SK-N-SH (cell line): ENCODE data around the gene WRAP73. TPM values are rescaled to one million over a fixed set of nuclear protein-coding genes. Genes with fewer than 3 reads are reported as not detected.
"Not testable (repeated sequence)": the region's sequence is repeated elsewhere in the genome, so short reads cannot be mapped to it uniquely, and the experiment has no call there.

Source experiments
- CTCF ChIA-PET: fragments of 300-600, 350-600 bp; formaldehyde crosslinking; extraction: SDS; loops from one replicate; lab custom pipeline; 2021; lab: Yijun Ruan, JAX
- POLR2A ChIA-PET: fragments of 350-600 bp; sonication (Branson Sonifier 250); formaldehyde crosslinking; extraction: SDS; loops from one replicate; lab custom pipeline; 2020; ENCODE audit warnings: antibody characterized with exemption, inconsistent platforms; lab: Yijun Ruan, JAX
- DNase-seq: peaks from one replicate; pipeline ENCODE4 v3.0.0; 2012
- H2AFZ ChIP-seq: fragments of 200-600 bp; sonication (generic); 2 replicates; pipeline ENCODE4 v1.8.1; 2016; ENCODE audit warnings: antibody characterized with exemption, mild to moderate bottlenecking, low read depth
- H3F3A ChIP-seq: fragments of 200-600 bp; sonication (generic); replicated peaks from 2 replicates; pipeline ENCODE3; 2016; ENCODE audit warnings: antibody characterized with exemption, mild to moderate bottlenecking; ENCODE audit not compliant: insufficient read depth
- H3K27ac ChIP-seq, 2 experiments: fragments of 200-500 bp in 1 of 2; fragments of 200-600 bp in 1 of 2; sonication (Bioruptor generic) in 1 of 2; sonication (generic), shearing (Covaris generic) in 1 of 2; 2 replicates each; pipeline versions ENCODE4 v1.5.1 to v1.6.1; 2014 to 2016; ENCODE audit warnings: low read depth in 2 of 2, inconsistent platforms in 1 of 2, low read length in 1 of 2, mild to moderate bottlenecking in 1 of 2, mixed read lengths in 1 of 2
- H3K27me3 ChIP-seq: fragments of 200-600 bp; sonication (generic), shearing (Covaris generic); 2 replicates; pipeline ENCODE4 v1.6.1; 2016; ENCODE audit warnings: mixed run types; ENCODE audit not compliant: insufficient read depth
- H3K36me3 ChIP-seq, 2 experiments: fragments of 200-500 bp in 1 of 2; fragments of 200-600 bp in 1 of 2; sonication (Bioruptor generic) in 1 of 2; sonication (generic) in 1 of 2; replicated peaks in 1 of 2; 2 replicates each; pipeline versions ENCODE3 to v1.5.1; 2014 to 2016; ENCODE audit warnings: low read length in 1 of 2, mild to moderate bottlenecking in 1 of 2; ENCODE audit not compliant: insufficient read depth in 2 of 2, control insufficient read depth in 1 of 2
- H3K4me1 ChIP-seq, 2 experiments: fragments of 200-500 bp in 1 of 2; fragments of 200-600 bp in 1 of 2; sonication (Bioruptor generic) in 1 of 2; sonication (generic), shearing (Covaris generic) in 1 of 2; 2 replicates each; pipeline versions ENCODE4 v1.5.1 to v1.6.1; 2014 to 2016; ENCODE audit warnings: low read depth in 1 of 2, low read length in 1 of 2, mixed run types in 1 of 2; ENCODE audit not compliant: insufficient read depth in 2 of 2, control insufficient read depth in 1 of 2
- H3K4me2 ChIP-seq: fragments of 200-600 bp; sonication (generic), shearing (Covaris generic); 2 replicates; pipeline ENCODE4 v1.6.1; 2017; ENCODE audit warnings: mixed run types
- H3K4me3 ChIP-seq, 2 experiments: fragments of 200-500 bp in 1 of 2; fragments of 200-600 bp in 1 of 2; sonication (Bioruptor generic) in 1 of 2; sonication (generic), shearing (Covaris generic) in 1 of 2; 2 replicates each; pipeline versions ENCODE4 v1.5.1 to v1.8.1; 2014 to 2016; ENCODE audit warnings: low read depth in 2 of 2, inconsistent platforms in 1 of 2, low read length in 1 of 2, mild to moderate bottlenecking in 1 of 2, mixed read lengths in 1 of 2, moderate library complexity in 1 of 2
- H3K79me2 ChIP-seq: fragments of 200-600 bp; sonication (generic); 2 replicates; pipeline ENCODE4 v1.8.1; 2017; ENCODE audit warnings: mild to moderate bottlenecking; ENCODE audit not compliant: insufficient read depth
- H3K9ac ChIP-seq: fragments of 200-600 bp; sonication (generic); 2 replicates; pipeline ENCODE4 v1.6.1; 2017; ENCODE audit warnings: mixed run types
- H3K9me2 ChIP-seq: fragments of 200-600 bp; sonication (generic); 2 replicates; pipeline ENCODE4 v1.6.1; 2017; ENCODE audit warnings: mixed run types
- H3K9me3 ChIP-seq: fragments of 200-600 bp; sonication (generic); 2 replicates; pipeline ENCODE4 v1.6.1; 2017; ENCODE audit warnings: mixed run types, mild to moderate bottlenecking, moderate library complexity
- H4K20me1 ChIP-seq: fragments of 200-600 bp; sonication (generic); 2 replicates; pipeline ENCODE4 v1.6.1; 2017; ENCODE audit warnings: mild to moderate bottlenecking, mixed run types; ENCODE audit not compliant: insufficient read depth
- CTCF ChIP-seq: fragments of 200-600 bp; sonication (generic); IDR thresholded peaks from 2 replicates; pipeline ENCODE4 v1.6.1; 2017; ENCODE audit warnings: antibody characterized with exemption, mild to moderate bottlenecking, moderate library complexity
- EP300 ChIP-seq, 2 experiments: IDR thresholded peaks; 2 replicates each; pipeline versions ENCODE4 v1.4.0 to v1.6.1; 2012; ENCODE audit warnings: borderline replicate concordance in 1 of 2, low read depth in 1 of 2, low read length in 1 of 2
- EZH2phosphoT487 ChIP-seq: fragments of 200-600 bp; sonication (generic); IDR thresholded peaks from 2 replicates; pipeline ENCODE4 v1.6.1; 2017; ENCODE audit warnings: low read depth, mixed run types, mild to moderate bottlenecking, antibody characterized with exemption, moderate library complexity, borderline replicate concordance
- FOSL2 ChIP-seq: IDR thresholded peaks from 2 replicates; pipeline ENCODE4 v1.4.0; 2012; ENCODE audit warnings: low read depth, mild to moderate bottlenecking, moderate library complexity, borderline replicate concordance
- FOXJ3 ChIP-seq: sonication (generic); formaldehyde crosslinking; IDR thresholded peaks from 2 replicates; pipeline ENCODE4 v1.5.1; 2020; ENCODE audit warnings: mild to moderate bottlenecking, missing genetic modification reagents
- GABPA ChIP-seq: IDR thresholded peaks from 2 replicates; pipeline ENCODE4 v1.4.0; 2012; ENCODE audit warnings: low read depth, mild to moderate bottlenecking
- GATA2 ChIP-seq: sonication (generic); formaldehyde crosslinking; IDR thresholded peaks from 2 replicates; pipeline ENCODE4 v1.5.0; 2020; ENCODE audit warnings: mild to moderate bottlenecking, missing genetic modification reagents
- JUND ChIP-seq: IDR thresholded peaks from 2 replicates; pipeline ENCODE4 v1.4.0; 2012
- MEF2A ChIP-seq: IDR thresholded peaks from 2 replicates; pipeline ENCODE4 v1.4.0; 2012; ENCODE audit warnings: low read depth, borderline replicate concordance
- NRF1 ChIP-seq: IDR thresholded peaks from 2 replicates; pipeline ENCODE4 v1.6.1; 2012; ENCODE audit warnings: low read depth, mild to moderate bottlenecking, low read length
- POLR2AphosphoS5 ChIP-seq: IDR thresholded peaks from 2 replicates; pipeline ENCODE4 v1.6.1; 2012; ENCODE audit warnings: low read depth, low read length
- RFX5 ChIP-seq: IDR thresholded peaks from 2 replicates; pipeline ENCODE4 v1.6.1; 2012; ENCODE audit warnings: mild to moderate bottlenecking, improper control_type of control experiment, low read length
- SIN3A ChIP-seq: IDR thresholded peaks from 2 replicates; pipeline ENCODE4 v1.6.1; 2012; ENCODE audit warnings: low read depth, mild to moderate bottlenecking, low read length, moderate library complexity, borderline replicate concordance
- SMC3 ChIP-seq: IDR thresholded peaks from 2 replicates; pipeline ENCODE4 v1.6.1; 2012; ENCODE audit warnings: low read depth, low read length, improper control_type of control experiment
- TCF12 ChIP-seq: IDR thresholded peaks from 2 replicates; pipeline ENCODE4 v1.4.0; 2012
- TEAD4 ChIP-seq: IDR thresholded peaks from 2 replicates; pipeline ENCODE4 v1.4.0; 2012; ENCODE audit warnings: mild to moderate bottlenecking, borderline replicate concordance; ENCODE audit not compliant: insufficient read depth
- USF1 ChIP-seq: IDR thresholded peaks from 2 replicates; pipeline ENCODE4 v1.4.0; 2012; ENCODE audit warnings: low read depth, borderline replicate concordance
- WGBS: methylation state at CpG from one replicate; pipeline ENCODE4 v1.1.6; 2017; ENCODE audit warnings: low lambda C conversion rate; 5-methylcytosine and 5-hydroxymethylcytosine counted together
- polyA plus RNA-seq, 3 experiments: library from polyadenylated mRNA; depleted of rRNA; stranded (reverse); fragments of >200 nt; gene quantifications; 2 replicates each; pipeline ENCODE4 v1.2.3, GENCODE V29; 2012
- TF ChIP-seq, protein P1 (sequence below): IDR thresholded peaks from 2 replicates; pipeline ENCODE4 v1.4.0; 2012; ENCODE audit warnings: low read depth, borderline replicate concordance

Gene WRAP73
- polyA plus RNA-seq, 1 of the 3 experiments (the other 2 are of a cell fraction) = 61.9 TPM

DNA sequence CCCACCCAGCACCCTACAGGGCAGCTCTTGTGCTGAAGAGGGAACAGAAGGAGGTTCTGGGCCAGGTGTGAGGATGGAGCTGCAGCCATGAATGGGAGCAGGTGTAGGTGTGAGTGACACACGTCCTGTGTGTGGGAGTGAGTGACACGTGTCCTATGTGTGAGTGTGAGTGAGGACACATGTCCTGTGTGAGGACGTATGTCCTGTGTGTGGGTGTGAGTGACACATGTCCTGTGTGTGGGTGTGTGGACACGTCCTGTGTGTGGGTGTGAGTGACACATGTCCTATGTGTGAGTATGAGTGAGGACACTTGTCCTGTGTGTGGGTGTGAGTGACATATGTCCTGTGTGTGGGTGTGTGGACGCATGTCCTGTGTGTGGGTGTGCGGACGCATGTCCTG lies 65.0 kb downstream of the WRAP73 start:
- Histone ChIP-seq H3K27me3 (no peaks in the 10 kb centered on the region), H3F3A (no peaks in the 10 kb centered on the region), H3K79me2 (no peaks in the 10 kb centered on the region), H3K9me3 (no peaks in the 10 kb centered on the region), H3K4me1 (peaks cover 0 to 16% of the 10 kb centered on the region in 2 experiments; a peak in 1 of 4 replicates), H4K20me1 (no peaks in the 10 kb centered on the region), H2AFZ (no peak overlapping the region), H3K4me2 (no peak overlapping the region), H3K27ac (no peak overlapping the region), H3K9me2 (no peaks in the 10 kb centered on the region), H3K4me3 (no peak overlapping the region), H3K9ac (no peak overlapping the region), H3K36me3 (no peaks in the 10 kb centered on the region)
- CTCF ChIA-PET = no interaction called here
- no peak for DNase-seq
- TF ChIP-seq POLR2AphosphoS5 (no peak), EZH2phosphoT487 (no peak), TCF12 (no peak), CTCF (no peak), MEF2A (no peak), GABPA (no peak), TEAD4 (no peak), NRF1 (no peak), FOSL2 (no peak), FOXJ3 (no peak), SMC3 (no peak), USF1 (no peak), EP300 (IDR thresholded peaks at IDR 0.05; ENCODE audit: borderline replicate concordance in 1 of 2, low read depth in 1 of 2, low read length in 1 of 2) (no peak), SIN3A (no peak), JUND (no peak), RFX5 (no peak), GATA2 (CRISPR knock-in tag) (no peak)
- TF ChIP-seq, protein P1, sequence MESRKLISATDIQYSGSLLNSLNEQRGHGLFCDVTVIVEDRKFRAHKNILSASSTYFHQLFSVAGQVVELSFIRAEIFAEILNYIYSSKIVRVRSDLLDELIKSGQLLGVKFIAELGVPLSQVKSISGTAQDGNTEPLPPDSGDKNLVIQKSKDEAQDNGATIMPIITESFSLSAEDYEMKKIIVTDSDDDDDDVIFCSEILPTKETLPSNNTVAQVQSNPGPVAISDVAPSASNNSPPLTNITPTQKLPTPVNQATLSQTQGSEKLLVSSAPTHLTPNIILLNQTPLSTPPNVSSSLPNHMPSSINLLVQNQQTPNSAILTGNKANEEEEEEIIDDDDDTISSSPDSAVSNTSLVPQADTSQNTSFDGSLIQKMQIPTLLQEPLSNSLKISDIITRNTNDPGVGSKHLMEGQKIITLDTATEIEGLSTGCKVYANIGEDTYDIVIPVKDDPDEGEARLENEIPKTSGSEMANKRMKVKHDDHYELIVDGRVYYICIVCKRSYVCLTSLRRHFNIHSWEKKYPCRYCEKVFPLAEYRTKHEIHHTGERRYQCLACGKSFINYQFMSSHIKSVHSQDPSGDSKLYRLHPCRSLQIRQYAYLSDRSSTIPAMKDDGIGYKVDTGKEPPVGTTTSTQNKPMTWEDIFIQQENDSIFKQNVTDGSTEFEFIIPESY = no peak
- 83% methylated on average over 7 of the region's 7 CpGs for WGBS
- POLR2A ChIA-PET = no interaction called here

DNA sequence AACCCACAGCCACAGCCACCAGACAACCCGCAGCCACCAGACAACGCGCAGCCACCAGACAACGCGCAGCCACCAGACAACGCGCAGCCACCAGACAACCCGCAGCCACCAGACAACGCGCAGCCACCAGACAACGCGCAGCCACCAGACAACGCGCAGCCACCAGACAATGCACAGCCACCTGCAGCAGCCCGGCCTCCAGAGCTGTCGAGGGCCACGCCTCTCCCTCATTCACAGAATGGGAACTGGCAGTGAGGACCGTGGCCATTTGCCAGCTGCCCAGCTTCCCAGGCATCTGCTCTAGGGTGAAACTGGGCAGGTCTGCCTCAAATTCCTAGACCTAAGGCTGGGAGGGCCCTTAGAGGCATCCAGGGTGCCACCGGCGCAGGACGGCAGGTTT lies 66.2 kb downstream of the WRAP73 start:
- H3F3A ChIP-seq, H3K9ac ChIP-seq, H3K27ac ChIP-seq, H2AFZ ChIP-seq, H3K9me3 ChIP-seq, H3K79me2 ChIP-seq, H3K27me3 ChIP-seq, H3K9me2 ChIP-seq, H3K4me2 ChIP-seq, POLR2A ChIA-PET, H3K36me3 ChIP-seq, DNase-seq, H4K20me1 ChIP-seq, H3K4me3 ChIP-seq: not testable (repeated sequence)
- CTCF ChIA-PET = interaction anchor here (0.7 to 1.9 kb wide), 3 partner anchors 19 to 141 kb away, joined by 3 to 8 read pairs (median 4); no protein-coding TSS in a partner anchor
- WGBS = 65% methylated on average over 8 of the region's 21 CpGs
- peaks cover 0 to 16% of the 10 kb centered on the region in 2 experiments; a peak in 1 of 4 replicates for H3K4me1 ChIP-seq
